MM.1S (cell line): Measurements from ENCODE around the gene RIPOR3.

Source experiments
- DNase-seq: peaks from one replicate; pipeline ENCODE4 v3.0.0-alpha.2; 2015
- H2AFZ ChIP-seq: fragments of 300-600 bp; sonication (generic); 2 replicates; pipeline ENCODE4 v1.6.0; 2016; ENCODE audit warnings: antibody characterized with exemption, low read length
- H3F3A ChIP-seq: fragments of 300-600 bp; sonication (generic); 2 replicates; pipeline ENCODE4 v1.6.1; 2016; ENCODE audit warnings: mild to moderate bottlenecking, antibody characterized with exemption, low read length, moderate library complexity, mixed read lengths; ENCODE audit not compliant: insufficient read depth
- H3K27ac ChIP-seq: fragments of 300-600 bp; sonication (generic); 2 replicates; pipeline ENCODE4 v1.5.1; 2016; ENCODE audit warnings: mild to moderate bottlenecking, low read length
- H3K27me3 ChIP-seq: fragments of 300-600 bp; sonication (generic); replicated peaks from 2 replicates; pipeline ENCODE4 v1.6.0; 2016; ENCODE audit warnings: low read length; ENCODE audit not compliant: insufficient read depth
- H3K36me3 ChIP-seq: fragments of 300-600 bp; sonication (generic); replicated peaks from 2 replicates; pipeline ENCODE4 v1.6.1; 2016; ENCODE audit warnings: mild to moderate bottlenecking, low read length, mixed read lengths; ENCODE audit not compliant: insufficient read depth
- H3K4me1 ChIP-seq: fragments of 300-600 bp; sonication (generic); 2 replicates; pipeline ENCODE4 v1.6.1; 2016; ENCODE audit warnings: low read length, mixed read lengths
- H3K4me2 ChIP-seq: fragments of 300-600 bp; sonication (generic); 2 replicates; pipeline ENCODE4 v1.6.0; 2016; ENCODE audit warnings: low read depth, low read length
- H3K4me3 ChIP-seq: fragments of 300-600 bp; sonication (generic); 2 replicates; pipeline ENCODE4 v1.5.1; 2016; ENCODE audit warnings: low read length, mixed read lengths
- H3K79me2 ChIP-seq: fragments of 300-600 bp; sonication (generic); 2 replicates; pipeline ENCODE4 v1.6.1; 2016; ENCODE audit warnings: mixed run types, low read length, mixed read lengths
- H3K9ac ChIP-seq: fragments of 300-600 bp; sonication (generic); 2 replicates; pipeline ENCODE4 v1.6.1; 2016; ENCODE audit warnings: low read length, mixed read lengths
- H3K9me2 ChIP-seq: fragments of 300-600 bp; sonication (generic); replicated peaks from 2 replicates; pipeline ENCODE4 v1.6.1; 2016; ENCODE audit warnings: mild to moderate bottlenecking, low read length, mixed read lengths; ENCODE audit not compliant: insufficient read depth
- H3K9me3 ChIP-seq: fragments of 300-600 bp; sonication (generic); replicated peaks from 2 replicates; pipeline ENCODE4 v1.6.1; 2016; ENCODE audit warnings: mild to moderate bottlenecking, low read length, mixed read lengths; ENCODE audit not compliant: insufficient read depth
- H4K20me1 ChIP-seq: fragments of 300-600 bp; sonication (generic); 2 replicates; pipeline ENCODE4 v1.6.1; 2016; ENCODE audit warnings: mild to moderate bottlenecking, low read length, moderate library complexity, mixed read lengths; ENCODE audit not compliant: insufficient read depth
- CTCF ChIP-seq: fragments of 300-600 bp; sonication (generic); IDR thresholded peaks from 2 replicates; pipeline ENCODE4 v1.5.1; 2016; ENCODE audit warnings: antibody characterized with exemption, low read length, mixed read lengths
- EZH2 ChIP-seq: fragments of 300-600 bp; sonication (generic); optimal IDR thresholded peaks from 2 replicates; pipeline ENCODE3; 2017; ENCODE audit warnings: low read depth, mild to moderate bottlenecking, antibody characterized with exemption, low read length, mixed read lengths
- EZH2phosphoT487 ChIP-seq: fragments of 300-600 bp; sonication (generic); IDR thresholded peaks from 2 replicates; pipeline ENCODE4 v1.6.1; 2018; ENCODE audit warnings: antibody characterized with exemption, low read length

Gene RIPOR3

GRCh38 chr20:50598074-50598473, 93.3 kb downstream of the RIPOR3 start:
- H3F3A ChIP-seq = no peaks in the 10 kb centered on the region
- no peak overlapping the region for H3K4me2 ChIP-seq
- TF ChIP-seq EZH2phosphoT487 (no peak), EZH2 (no peak), CTCF (no peak)
- no peaks in the 10 kb centered on the region for H3K9me3 ChIP-seq
- 0 out of 2 replicates have a peak, but pooled peaks cover 8% of the 10 kb centered on the region for H3K4me1 ChIP-seq
- no peaks in the 10 kb centered on the region for H3K9me2 ChIP-seq
- H3K9ac ChIP-seq = no peak overlapping the region
- no peak for DNase-seq
- no peaks in the 10 kb centered on the region for H3K79me2 ChIP-seq
- H3K36me3 ChIP-seq = no peaks in the 10 kb centered on the region
- H2AFZ ChIP-seq = no peak overlapping the region
- no peaks in the 10 kb centered on the region for H4K20me1 ChIP-seq
- H3K27me3 ChIP-seq = peaks cover 5% of the 10 kb centered on the region; the same call in 1 of the 2 replicates
- no peak overlapping the region for H3K27ac ChIP-seq
- H3K4me3 ChIP-seq = no peak overlapping the region

- Histone ChIP-seq H3K4me2 (no peak overlapping the region), H3F3A (no peaks in the 10 kb centered on the region), H2AFZ (no peak overlapping the region), H3K9me3 (no peaks in the 10 kb centered on the region), H3K9me2 (no peaks in the 10 kb centered on the region), H3K27me3 (peaks cover 5% of the 10 kb centered on the region; the same call in 1 of the 2 replicates), H3K9ac (no peak overlapping the region), H3K4me1 (0 out of 2 replicates have a peak, but pooled peaks cover 8% of the 10 kb centered on the region), H3K36me3 (no peaks in the 10 kb centered on the region), H3K4me3 (no peak overlapping the region), H3K27ac (no peak overlapping the region), H3K79me2 (no peaks in the 10 kb centered on the region), H4K20me1 (no peaks in the 10 kb centered on the region)
- no peak for DNase-seq
- TF ChIP-seq EZH2phosphoT487 = no peak
- TF ChIP-seq CTCF = no peak
- TF ChIP-seq EZH2 = no peak
These were observed 93.9 kb downstream of the RIPOR3 start for GRCh38 chr20:50597406-50597969.

- no peaks in the 10 kb centered on the region for H3K36me3 ChIP-seq
- 0 out of 2 replicates have a peak, but pooled peaks cover 2% of the 10 kb centered on the region for H3K4me1 ChIP-seq
- no peaks in the 10 kb centered on the region for H3K79me2 ChIP-seq
- no peaks in the 10 kb centered on the region for H3K9me3 ChIP-seq
- TF ChIP-seq CTCF (no peak), EZH2phosphoT487 (no peak), EZH2 (no peak)
- DNase-seq = no peak
- H3K4me2 ChIP-seq = no peak overlapping the region
- peaks cover 5% of the 10 kb centered on the region; the same call in 1 of the 2 replicates for H3K27me3 ChIP-seq
- H3K9ac ChIP-seq = no peak overlapping the region
- H2AFZ ChIP-seq = no peak overlapping the region
- no peaks in the 10 kb centered on the region for H3F3A ChIP-seq
- H3K27ac ChIP-seq = no peak overlapping the region
- H3K4me3 ChIP-seq = no peak overlapping the region
- H3K9me2 ChIP-seq = no peaks in the 10 kb centered on the region
- no peaks in the 10 kb centered on the region for H4K20me1 ChIP-seq
These were observed 94.7 kb downstream of the RIPOR3 start for GRCh38 chr20:50596694-50597021.
